ENCODE measurements around the gene FZD10.

FZD10 gene

DNA sequence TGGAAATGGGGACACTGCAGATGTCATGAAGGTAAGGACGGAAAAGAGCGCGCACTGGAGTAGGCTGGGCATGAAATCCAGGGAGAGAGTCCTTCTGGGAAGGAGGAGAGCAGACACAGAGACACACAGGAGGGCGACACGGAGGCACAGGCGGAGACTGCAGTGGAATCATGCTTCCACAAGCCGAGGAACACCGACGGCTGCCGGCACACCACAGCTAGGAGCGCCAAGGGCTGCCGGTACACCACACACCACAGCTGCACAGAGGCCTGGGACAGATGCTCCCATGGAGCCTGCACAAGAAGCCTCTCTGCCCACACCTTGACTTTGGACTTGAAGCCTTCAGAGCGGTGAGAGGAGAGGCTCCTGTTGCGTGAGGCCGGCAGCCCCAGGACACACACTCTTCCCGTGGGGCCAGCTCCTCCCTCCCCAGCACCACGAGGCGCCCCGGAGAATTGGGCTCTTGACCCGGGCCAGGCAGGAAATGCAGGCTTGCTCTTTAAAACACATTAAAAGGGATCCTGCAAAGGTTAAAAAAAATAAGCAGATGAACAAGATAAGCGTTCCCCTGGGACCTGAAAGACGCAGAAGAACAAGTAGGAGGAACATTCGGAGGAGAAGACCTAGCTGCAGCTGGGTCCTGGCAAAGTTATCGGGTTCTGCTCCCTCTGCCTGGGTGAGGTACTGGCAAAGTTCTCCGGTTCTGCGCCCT, 28.3 kb upstream of the FZD10 start:
- DNase-seq, result no peak

DNA sequence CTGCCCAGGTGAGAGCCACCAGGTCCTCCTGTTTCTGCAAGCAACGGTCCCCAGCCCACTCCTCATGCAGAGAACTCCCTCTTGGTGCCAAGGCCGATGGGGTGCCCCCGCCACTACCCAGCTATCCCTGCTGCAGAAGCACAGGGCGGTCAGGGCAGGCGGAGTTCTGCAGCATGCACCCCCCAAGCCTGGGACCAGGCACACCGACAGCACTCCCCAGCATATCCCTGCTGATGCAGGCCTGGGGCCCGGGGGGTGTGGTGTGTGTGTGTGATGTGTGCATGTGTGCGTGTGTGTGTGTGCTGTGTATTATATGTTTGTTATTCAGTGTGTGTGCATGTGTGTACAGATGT, 27.7 kb upstream of the FZD10 start:
- no peak for DNase-seq

GRCh38 chr12:130136509-130137039, 25.7 kb upstream of the FZD10 start:
- no peak for DNase-seq

DNA sequence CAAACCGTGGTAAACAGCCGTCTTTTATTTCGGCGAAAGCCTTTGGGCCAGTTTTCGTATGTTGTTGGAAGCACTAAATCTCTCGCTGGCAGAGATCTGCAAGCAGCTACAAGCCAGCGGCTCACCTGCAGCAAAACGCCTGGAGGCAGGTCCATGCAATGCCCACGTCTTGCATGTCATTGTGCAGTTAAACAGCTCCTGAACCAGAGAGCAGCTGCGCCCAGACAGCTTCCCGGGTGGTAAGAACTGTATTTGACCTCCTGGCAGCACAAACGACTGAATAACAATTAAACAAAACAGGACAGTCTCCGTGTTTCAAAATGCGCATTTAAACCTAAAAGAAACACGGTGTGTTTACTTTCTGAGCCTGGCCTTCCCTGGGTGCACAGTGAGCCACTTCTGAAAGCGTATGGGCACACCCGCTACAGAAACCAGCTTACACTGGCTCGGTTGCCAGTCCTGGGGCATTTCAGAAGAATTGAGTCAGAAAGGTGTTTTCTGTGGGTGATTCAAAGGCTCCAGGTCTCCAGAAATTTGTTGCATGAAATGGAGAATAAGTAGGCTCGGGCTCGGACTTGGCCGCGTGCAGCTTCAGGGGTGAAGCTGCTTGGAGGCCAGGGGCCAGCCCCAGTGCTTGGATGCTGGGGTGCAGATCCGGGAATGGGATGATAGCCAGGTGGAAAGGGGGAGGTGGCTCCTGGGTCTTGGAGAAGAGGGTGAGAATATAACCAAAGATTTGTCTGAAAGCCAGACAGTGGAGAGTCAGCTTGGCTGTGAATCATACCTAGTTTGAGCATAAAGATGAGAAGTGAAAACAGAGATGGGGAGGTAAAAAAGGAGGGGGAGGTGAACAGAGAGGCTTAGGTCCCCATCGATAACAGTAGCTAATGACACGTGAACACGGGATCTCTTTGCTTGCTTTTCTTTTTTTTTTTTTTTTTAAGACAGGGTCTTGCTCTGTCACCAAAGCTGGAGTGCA, 24.9 kb upstream of the FZD10 start:
- no peak for DNase-seq

DNA sequence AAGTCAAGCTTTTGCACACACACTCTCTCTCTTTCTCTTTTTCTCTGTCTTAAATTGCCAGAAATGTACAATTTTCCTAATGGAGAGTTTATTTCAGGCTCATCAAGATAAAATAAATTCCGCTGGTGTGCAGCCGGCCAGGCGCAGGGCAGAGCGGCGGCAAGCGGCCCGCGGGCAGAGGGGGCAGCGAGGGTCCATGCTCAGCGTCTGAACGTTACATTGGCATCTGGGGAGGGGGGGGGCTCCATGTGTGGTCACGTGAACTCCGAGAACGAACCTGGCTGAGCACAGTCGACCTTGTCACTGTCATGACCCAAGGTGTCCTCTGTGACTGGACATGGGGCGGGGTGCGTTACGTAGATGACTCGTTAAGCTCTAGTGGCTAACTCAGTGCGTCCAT, 23.8 kb upstream of the FZD10 start:
- DNase-seq, result no peak

DNA sequence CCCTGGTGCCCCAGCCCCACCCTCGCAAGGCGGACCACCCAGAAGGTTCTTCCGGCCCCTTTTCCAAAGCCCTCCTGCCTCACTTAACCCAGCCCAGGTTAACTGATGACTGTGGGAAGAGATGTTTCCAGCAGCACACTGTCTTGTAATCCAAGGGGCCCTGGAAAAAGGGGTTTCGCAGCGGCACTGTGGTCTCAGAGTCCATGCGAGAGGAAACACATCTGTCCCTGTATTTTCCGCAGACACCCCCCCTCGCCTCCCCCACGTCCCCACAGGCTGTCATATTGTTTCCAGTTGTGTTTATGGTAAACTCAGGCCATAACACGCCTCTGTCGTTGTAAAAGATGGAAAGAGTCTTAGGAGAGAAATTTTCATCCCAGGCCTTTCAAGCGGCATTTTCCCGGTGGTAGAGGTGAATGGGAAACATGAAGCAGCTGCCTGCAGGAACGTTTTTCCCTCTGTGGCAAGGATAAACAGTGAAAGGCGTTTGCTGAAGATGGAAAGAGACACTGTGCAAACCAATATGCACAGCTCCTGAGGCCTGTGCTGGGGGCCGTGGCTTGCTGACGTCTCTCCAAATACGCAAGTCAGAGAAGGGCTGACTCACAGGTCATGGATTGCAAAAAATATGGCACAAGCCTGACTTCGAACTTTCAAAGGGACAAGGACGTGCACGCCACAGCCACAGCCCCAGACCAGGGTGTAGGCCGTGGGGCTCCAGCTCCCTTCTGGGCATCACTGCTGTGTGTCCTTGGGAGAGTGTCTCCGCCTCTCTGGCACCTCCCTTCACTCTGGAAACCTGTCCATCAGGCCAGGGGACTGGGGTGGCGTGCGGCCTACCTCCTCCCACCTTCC, 22.5 kb upstream of the FZD10 start:
- no peak for DNase-seq

DNA sequence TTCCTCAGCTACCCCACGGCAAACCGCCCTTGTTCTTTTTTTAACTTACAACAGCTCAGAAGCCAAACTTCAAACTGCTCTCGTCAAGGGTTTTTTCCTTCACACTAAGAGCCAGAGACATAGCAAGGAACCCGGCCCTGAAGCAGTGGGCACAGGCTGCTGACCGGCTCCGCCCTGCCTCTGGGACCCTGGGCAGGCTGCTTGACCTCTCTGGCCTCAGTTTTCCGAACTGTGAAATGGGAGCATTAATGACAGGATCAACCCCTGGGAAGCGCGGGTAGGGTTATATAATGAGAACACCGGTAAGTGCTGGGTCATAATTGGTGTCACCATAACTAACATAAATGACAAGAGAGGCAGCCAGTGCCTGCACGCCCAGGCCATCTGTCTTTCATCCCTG, 21.2 kb upstream of the FZD10 start:
- no peak for DNase-seq

GRCh38 chr12:130141901-130142683, 20.2 kb upstream of the FZD10 start:
- DNase-seq, result no peak

DNA sequence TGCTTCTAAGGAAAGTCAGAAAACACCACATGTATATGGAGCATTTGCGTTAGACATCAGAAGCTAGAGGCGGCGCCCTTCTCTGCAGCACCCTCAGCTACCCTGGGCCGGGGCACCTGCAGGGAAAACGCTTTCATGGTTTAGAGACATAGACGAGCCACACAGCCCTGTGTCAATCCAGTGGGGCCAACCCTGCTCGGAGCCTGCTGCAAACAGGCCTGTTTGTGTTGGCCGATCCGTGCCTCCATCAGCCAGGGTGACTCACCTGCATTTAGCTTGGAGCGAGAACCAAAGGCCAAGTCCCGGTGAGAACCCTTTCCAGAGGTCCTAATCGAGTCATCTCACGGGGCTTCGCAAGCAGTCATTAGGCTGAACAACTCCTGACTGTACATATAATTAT, 19.5 kb upstream of the FZD10 start:
- no peak for DNase-seq

DNA sequence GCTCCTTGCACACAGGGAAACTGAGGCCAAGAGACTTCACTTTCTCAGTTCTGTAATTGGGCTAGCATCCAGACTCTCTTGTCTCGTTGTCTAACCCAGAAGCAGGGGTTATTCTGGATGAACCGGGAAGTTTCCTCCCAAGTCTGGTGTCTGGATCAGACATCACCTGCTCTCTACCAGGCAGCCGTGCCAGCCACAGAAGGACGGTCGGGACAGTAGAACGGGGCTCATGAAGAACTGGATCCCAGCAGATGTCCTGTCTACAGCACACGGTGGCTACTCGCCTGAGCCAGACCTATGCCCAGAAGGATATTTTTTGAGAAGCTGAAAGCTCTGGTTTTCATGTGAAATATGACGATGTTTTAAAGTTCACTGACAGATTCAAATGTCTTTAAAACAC, 19.1 kb upstream of the FZD10 start:
- DNase-seq, result no peak

DNA sequence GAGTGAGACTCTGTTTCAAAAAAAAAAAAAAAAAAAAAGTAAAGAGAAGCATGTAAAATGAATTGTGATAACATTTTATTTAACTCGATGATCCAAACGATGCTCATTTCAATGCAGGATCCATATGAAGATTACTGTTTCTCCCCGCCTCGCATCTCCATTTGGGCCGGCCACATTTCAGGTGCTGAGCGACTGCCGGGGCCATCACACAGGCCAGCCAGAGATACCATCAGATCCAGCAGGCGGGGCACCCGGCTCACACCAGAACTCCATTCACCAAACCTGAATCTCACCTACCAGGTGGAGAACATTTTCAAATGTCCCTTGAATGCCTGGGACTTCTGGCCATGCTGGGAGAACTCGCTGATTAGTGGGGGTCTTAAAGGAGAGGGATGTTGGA, 18.0 kb upstream of the FZD10 start:
- DNase-seq, result no peak

DNA sequence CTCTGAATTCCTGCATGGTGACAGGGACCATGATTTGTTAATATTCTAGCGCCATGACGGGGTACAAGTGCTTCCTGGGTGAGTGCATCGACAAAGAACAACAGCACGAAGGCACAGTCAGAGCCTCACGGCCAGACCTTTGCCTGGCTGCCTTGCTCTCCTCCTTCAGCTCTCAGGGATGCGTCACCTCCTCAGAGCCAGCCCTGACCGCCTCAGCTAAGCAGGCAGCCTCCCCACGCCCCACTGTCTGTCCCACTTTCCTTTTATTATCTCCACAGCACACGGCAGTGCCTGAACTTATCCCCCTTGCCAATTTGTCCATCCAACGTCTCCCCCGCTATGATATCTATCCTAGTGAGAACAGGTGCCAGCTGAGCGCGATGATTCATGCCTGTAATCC, 16.5 kb upstream of the FZD10 start:
- no peak for DNase-seq

- DNase-seq, result no peak
These were observed 15.9 kb upstream of the FZD10 start for GRCh38 chr12:130146176-130146931.

DNA sequence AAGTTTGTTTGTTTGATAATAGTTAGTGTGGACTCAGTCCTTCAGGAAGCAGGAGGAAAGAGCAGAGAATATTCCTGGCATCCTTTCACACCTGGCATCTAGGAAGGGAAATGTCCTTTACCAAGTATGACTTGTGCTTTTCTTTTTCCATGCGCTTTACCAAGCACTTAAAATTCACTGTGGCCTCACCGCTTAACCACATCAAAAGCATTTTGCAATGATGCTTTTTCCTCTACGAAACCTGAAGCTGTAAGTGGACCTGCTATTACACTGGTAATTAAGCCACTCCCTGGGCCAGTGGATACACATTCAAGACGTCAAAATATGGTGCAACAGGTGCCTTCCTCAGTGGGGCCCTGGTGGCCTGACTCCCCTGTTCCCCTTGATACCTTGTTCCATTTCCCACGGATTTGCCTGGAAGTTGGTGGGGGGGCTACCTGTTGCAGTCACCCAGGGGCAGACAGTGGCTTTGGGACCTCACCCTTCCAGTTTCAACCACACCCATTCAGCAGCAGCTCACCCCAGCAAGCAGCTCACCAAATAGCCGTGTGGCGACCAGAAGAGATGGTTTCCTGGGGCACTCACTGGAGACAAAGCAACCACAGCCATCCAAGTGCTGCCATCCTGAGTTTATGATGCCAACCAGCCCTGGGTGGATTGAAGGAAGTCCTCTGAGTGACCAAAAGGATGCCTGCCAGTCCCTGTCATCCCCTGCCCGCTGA, 14.2 kb upstream of the FZD10 start:
- DNase-seq, result no peak

DNA sequence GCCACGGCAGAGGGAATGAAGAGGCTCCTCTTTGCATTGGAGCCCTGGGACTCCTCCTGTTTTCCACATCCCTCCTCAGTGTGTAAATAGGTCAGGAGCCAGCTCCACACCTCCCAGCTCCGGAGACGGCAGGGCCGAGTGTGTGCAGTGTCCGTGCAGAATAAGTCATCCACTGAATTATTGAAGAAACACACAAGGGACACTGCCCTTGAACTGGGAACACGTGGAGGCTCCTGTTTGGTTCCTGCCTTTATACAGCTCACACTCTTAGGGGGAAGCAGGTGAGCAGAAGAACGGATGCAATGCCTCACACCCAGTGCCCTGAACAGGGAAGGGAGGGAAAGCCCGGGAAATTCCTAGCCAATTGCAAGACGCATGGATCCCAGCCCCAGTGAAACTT, 10.4 kb upstream of the FZD10 start:
- DNase-seq, result no peak

- no peak for DNase-seq
These were observed 9.9 kb upstream of the FZD10 start for GRCh38 chr12:130152386-130152785.

DNA sequence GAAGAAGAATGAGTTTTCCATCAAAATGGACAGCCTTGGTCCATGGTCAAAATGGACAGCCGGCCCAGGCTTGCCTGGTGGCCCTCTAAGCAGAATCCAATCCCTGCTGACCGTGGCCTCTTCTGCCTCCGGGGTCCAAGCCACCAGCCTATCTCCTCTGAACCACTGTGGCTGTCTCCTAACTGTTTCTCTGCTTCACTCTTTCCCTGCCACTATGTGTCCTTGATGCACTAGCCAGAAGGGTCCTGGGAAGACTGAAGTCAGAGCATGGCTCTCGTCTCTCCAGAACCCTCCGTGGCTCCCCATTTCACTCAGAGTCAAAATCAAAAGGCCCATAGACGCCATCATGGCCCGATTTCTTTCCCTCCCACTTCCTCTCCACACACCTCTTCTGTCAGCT, 8.5 kb upstream of the FZD10 start:
- no peak for DNase-seq

DNA sequence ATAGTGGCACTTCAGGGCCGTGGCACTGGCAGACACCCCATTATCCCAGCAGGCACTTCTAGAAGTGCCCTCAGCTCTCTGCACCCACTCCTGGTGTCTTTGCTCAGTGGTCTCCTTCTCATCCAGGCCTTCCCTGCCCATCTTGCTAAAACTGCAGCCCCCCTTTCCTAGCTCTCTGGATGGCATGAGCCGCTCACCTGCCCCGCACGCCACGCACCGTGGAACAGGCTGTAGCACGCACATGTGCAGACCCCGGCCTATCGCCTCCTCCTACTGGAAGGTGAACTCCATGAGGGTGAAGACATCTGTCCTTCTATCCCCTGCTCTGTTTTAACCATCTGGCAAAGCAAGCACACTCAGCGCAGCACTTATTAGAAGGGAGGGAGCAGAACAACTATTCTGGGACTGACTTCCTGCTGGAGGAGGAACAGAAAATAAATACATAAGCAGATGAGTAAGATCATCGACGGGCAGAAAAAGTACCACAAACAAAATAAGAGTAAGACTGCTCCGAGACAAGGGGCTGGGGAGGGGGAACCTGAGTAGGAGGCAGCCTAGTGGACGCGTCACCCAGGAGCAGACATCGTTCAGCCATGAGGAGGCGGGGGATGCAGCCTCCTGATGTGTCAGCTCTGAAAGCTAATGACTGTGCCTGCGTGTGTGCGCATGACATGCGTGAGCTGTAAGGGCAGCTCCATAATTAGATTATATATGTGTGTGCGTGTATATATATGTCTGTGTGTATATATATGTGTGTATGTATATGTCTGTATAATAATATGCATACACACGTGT, 7.8 kb upstream of the FZD10 start:
- no peak for DNase-seq

DNA sequence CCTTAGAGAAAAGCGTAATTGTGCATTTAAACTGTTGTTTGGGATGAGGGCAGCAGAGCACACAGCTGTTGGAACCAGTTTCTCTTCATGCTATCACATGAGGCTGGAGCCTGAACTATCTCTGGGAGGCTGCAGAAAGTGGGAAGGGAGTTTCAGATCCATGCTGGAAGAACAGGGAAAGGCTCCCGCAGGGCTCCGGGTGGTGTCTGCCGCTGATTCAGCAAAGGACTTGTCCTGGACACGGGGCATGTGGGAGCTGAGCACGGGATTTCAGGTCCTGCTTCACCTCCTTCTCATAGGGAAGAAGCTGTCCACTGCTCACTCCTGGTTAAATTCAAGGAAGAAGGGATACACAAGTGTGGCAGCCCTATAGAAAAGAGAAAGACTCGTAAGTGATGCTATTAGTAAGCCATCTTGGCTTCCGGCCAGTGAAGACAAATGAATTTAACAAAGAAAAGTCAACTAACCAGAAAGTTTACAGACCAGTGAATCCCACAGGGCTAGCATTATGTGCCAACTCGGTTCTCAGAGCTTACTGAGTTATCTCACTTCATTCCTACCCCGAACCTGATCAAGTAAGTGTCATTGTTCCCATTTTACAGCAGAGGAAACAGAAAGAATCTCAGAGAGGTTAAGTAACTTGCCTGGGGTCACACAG, 6.7 kb upstream of the FZD10 start:
- no peak for DNase-seq

Data from suppressor macrophage treated with lipopolysaccharide for 1 hour (primary cell).